ENCODE data around the gene DUSP6. TPM values are rescaled to one million over a fixed set of nuclear protein-coding genes. Genes with fewer than 3 reads are reported as not detected.

DUSP6 gene
- total and polyA plus RNA-seq, 2 of the 13 experiments (the other 11 are each of a cell fraction or from before 2014, with no cell fraction given) = 40.9 to 161 TPM

GRCh38 chr12:89357297-89357730 lies 5.0 kb upstream of the DUSP6 start (continued):
- no peak for TF ChIP-seq SKIL (CRISPR knock-in tag; IDR thresholded peaks at IDR 0.05; ENCODE audit: borderline replicate concordance)
- TF ChIP-seq TFAP4 (IDR thresholded peaks at IDR 0.05; ENCODE audit: borderline replicate concordance, low read depth) = no peak
- peak; percentile 81 for TF ChIP-seq MIXL1 (CRISPR knock-in tag; IDR thresholded peaks at IDR 0.05)
- no peak for TF ChIP-seq KDM4B (CRISPR knock-in tag; IDR thresholded peaks at IDR 0.05)
- no peak for TF ChIP-seq ZNF691 (CRISPR knock-in tag; IDR thresholded peaks at IDR 0.05; ENCODE audit: borderline replicate concordance, low read depth)
- TF ChIP-seq IKZF5 (CRISPR knock-in tag; IDR thresholded peaks at IDR 0.05) = peak; percentile 61; the same call in 1 of the 2 replicates
- TF ChIP-seq LBX2 (CRISPR knock-in tag; IDR thresholded peaks at IDR 0.05; ENCODE audit: borderline replicate concordance) = no peak
- no peak for TF ChIP-seq MBD4 (IDR thresholded peaks at IDR 0.05; ENCODE audit: borderline replicate concordance, low read length)
- peak; percentile 52; the same call in 1 of the 2 replicates for TF ChIP-seq TSC22D2 (CRISPR knock-in tag; IDR thresholded peaks at IDR 0.05; ENCODE audit: borderline replicate concordance)
- TF ChIP-seq ZNF30 (CRISPR knock-in tag; IDR thresholded peaks at IDR 0.05) = no peak
- 0 out of 2 replicates have a peak, but pooled peaks have one; percentile 23 for TF ChIP-seq SNAPC2 (CRISPR knock-in tag; IDR thresholded peaks at IDR 0.05)
- TF ChIP-seq FOXP4 (CRISPR knock-in tag; IDR thresholded peaks at IDR 0.05) = peak; percentile 77
- TF ChIP-seq NCOA2 (CRISPR knock-in tag; IDR thresholded peaks at IDR 0.05) = peak; percentile 77
- TF ChIP-seq ZNF768 (CRISPR knock-in tag; IDR thresholded peaks at IDR 0.05) = no peak
- TF ChIP-seq YY1 (IDR thresholded peaks at IDR 0.05; ENCODE audit: insufficient read depth, insufficient replicate concordance, low read depth, low read length) = no peak
- no peak for TF ChIP-seq ZNF557 (CRISPR knock-in tag; IDR thresholded peaks at IDR 0.05)
- no peak for TF ChIP-seq LRRFIP1 (CRISPR knock-in tag; conservative IDR thresholded peaks at IDR 0.05)
